Measurements from ENCODE around the gene CDC16. TPM values are rescaled to one million over a fixed set of nuclear protein-coding genes. Genes with fewer than 3 reads are reported as not detected.

CDC16 gene
- total and polyA plus RNA-seq, 12 donors, result 29.2 to 162 (median 55.2) TPM

DNA sequence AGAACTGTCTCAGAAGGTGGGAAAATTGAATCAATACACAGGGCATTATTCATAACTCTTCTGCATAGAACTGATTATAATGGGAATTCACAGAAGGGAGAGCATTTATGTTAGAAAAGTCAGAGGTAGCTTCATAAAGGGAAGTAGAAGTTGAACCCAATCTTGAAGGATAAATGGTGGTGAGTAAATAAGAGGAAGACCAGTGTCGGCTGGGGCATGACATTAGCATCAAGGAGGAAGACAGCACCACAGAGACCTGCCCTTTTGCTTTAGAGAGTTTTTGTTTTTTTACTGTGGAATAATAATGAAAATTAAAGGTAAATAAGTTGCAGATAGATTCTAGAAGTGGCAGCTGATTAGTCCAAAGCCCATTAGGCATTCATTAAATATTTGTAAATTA lies 21.9 kb downstream of the CDC16 start:
- no peaks in the 10 kb centered on the region for H3K9me3 ChIP-seq (replicated peaks in 1 of 3)
- no peak for TF ChIP-seq POLR2A (IDR thresholded peaks at IDR 0.05)
- TF ChIP-seq, protein P1, sequence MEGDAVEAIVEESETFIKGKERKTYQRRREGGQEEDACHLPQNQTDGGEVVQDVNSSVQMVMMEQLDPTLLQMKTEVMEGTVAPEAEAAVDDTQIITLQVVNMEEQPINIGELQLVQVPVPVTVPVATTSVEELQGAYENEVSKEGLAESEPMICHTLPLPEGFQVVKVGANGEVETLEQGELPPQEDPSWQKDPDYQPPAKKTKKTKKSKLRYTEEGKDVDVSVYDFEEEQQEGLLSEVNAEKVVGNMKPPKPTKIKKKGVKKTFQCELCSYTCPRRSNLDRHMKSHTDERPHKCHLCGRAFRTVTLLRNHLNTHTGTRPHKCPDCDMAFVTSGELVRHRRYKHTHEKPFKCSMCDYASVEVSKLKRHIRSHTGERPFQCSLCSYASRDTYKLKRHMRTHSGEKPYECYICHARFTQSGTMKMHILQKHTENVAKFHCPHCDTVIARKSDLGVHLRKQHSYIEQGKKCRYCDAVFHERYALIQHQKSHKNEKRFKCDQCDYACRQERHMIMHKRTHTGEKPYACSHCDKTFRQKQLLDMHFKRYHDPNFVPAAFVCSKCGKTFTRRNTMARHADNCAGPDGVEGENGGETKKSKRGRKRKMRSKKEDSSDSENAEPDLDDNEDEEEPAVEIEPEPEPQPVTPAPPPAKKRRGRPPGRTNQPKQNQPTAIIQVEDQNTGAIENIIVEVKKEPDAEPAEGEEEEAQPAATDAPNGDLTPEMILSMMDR (IDR thresholded peaks at IDR 0.05), result no peak
- no peak overlapping the region for H3K27ac ChIP-seq
- H3K4me1 ChIP-seq (replicated peaks in 1 of 2), result no peaks in the 10 kb centered on the region
- peaks cover 0 to 90% of the 10 kb centered on the region in 2 donors for H3K36me3 ChIP-seq (replicated peaks in 1 of 2)
- WGBS, 4 donors, result 71 to 96% (median 81%) methylated on average over 1 of the region's 1 CpG
- no peak for DNase-seq
- no peaks in the 10 kb centered on the region for H3K27me3 ChIP-seq
- intact Hi-C loops (cut with DNase I), result no loop called here
- H3K4me3 ChIP-seq, result no peak overlapping the region

DNA sequence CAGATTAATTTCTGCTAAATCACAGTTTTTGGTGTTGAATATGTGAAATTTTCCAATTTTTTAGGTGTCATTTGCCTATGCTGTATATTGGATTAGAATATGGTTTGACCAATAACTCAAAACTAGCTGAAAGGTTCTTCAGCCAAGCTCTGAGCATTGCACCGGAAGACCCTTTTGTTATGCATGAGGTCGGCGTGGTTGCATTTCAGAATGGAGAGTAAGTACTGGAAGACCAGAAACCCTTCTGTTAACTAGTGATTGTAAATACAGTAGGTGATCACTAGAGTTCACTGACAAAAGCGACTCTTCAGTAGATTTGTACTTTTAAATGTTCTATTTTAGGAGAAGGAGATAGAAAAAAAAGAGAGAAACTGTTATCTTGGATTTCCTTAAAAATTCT lies 22.3 kb downstream of the CDC16 start:
- Histone ChIP-seq H3K27me3 (no peaks in the 10 kb centered on the region), H3K36me3 (replicated peaks in 1 of 2) (peaks cover 0 to 90% of the 10 kb centered on the region in 2 donors), H3K27ac (no peak overlapping the region), H3K9me3 (replicated peaks in 1 of 3) (no peaks in the 10 kb centered on the region), H3K4me1 (replicated peaks in 1 of 2) (no peaks in the 10 kb centered on the region), H3K4me3 (no peak overlapping the region)
- intact Hi-C loops (cut with DNase I), result no loop called here
- TF ChIP-seq, protein P1 (IDR thresholded peaks at IDR 0.05), result no peak
- TF ChIP-seq POLR2A (IDR thresholded peaks at IDR 0.05), result no peak
- WGBS, 4 donors, result 93 to 95% (median 94%) methylated on average over 4 of the region's 4 CpGs
- no peak for DNase-seq

DNA sequence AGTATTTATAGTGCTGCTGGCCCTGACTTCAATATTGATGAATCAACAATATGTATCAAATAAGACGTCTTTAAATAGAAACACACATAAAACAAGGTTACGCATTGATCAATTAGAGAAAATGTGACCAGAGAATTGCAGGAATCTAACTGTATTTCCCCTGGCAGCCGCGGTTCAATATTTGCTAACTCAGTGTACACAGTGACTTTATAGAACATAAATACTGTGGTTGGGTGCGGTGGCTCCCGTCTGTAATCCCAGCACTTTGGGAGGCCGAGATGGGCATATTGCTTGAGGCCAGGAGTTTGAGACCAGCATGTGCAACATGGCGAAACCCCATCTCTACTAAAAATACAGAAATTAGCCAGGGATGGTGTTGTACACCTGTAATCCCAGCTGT lies 23.9 kb downstream of the CDC16 start:
- TF ChIP-seq POLR2A (IDR thresholded peaks at IDR 0.05), result no peak
- TF ChIP-seq, protein P1 (IDR thresholded peaks at IDR 0.05), result no peak
- Histone ChIP-seq H3K4me3 (no peak overlapping the region), H3K9me3 (replicated peaks in 1 of 3) (no peaks in the 10 kb centered on the region), H3K27me3 (no peaks in the 10 kb centered on the region), H3K36me3 (replicated peaks in 1 of 2) (peaks cover 0 to 96% of the 10 kb centered on the region in 2 donors), H3K4me1 (replicated peaks in 1 of 2) (no peaks in the 10 kb centered on the region), H3K27ac (no peak overlapping the region)
- intact Hi-C loops (cut with DNase I), result no loop called here
- no peak for DNase-seq
- whole genome bisulfite sequencing, 4 donors, result 93 to 97% (median 95%) methylated on average over 8 of the region's 8 CpGs

DNA sequence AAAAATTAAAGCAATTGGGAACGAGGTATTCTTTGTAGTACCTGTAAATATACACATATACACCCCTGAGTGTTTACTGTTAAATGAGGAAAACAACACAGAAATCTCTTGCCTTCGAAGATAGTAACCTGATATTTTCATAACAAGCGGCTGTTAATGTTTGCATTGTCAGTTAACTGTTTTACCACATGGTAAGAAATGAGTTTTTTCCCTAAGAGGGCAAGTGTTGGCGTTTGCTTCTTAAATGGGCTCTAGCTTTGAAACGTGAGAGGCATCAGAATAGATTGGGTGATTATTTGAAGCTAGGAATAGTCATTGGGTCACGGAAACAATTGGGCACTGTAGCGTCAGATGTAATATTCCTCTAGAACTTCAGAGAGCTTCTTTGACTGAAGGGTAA lies 24.7 kb downstream of the CDC16 start:
- Histone ChIP-seq H3K27me3 (no peaks in the 10 kb centered on the region), H3K9me3 (replicated peaks in 1 of 3) (no peaks in the 10 kb centered on the region), H3K4me1 (replicated peaks in 1 of 2) (no peaks in the 10 kb centered on the region), H3K4me3 (no peak overlapping the region), H3K36me3 (replicated peaks in 1 of 2) (peaks cover 0 to 96% of the 10 kb centered on the region in 2 donors), H3K27ac (no peak overlapping the region)
- intact Hi-C loops (cut with DNase I), result no loop called here
- WGBS, 4 donors, result 87 to 94% (median 91%) methylated on average over 7 of the region's 7 CpGs
- no peak for DNase-seq
- TF ChIP-seq, protein P1 (IDR thresholded peaks at IDR 0.05), result no peak
- TF ChIP-seq POLR2A (IDR thresholded peaks at IDR 0.05), result no peak

Data from adrenal gland (tissue), 12 donors.